ENCODE data around the gene CFAP45. TPM values are rescaled to one million over a fixed set of nuclear protein-coding genes. Genes with fewer than 3 reads are reported as not detected.

Gene CFAP45
- total RNA-seq, 1 donor from 2014 or later = 0.49 TPM

GRCh38 chr1:159859767-159860322 lies 40.1 kb downstream of the CFAP45 start:
- Mint-ChIP-seq H3K36me3 (ENCODE audit: unreplicated experiment) (no peaks in the 10 kb centered on the region), H3K27ac (ENCODE audit: unreplicated experiment) (no peak overlapping the region), H3K4me1 (ENCODE audit: low read depth, unreplicated experiment) (no peaks in the 10 kb centered on the region), H3K4me3 (ENCODE audit: unreplicated experiment) (no peak overlapping the region), H3K9me3 (ENCODE audit: unreplicated experiment) (peaks cover 2% of the 10 kb centered on the region), H3K27me3 (ENCODE audit: unreplicated experiment) (peaks cover 4% of the 10 kb centered on the region)
- no peak for TF ChIP-seq CTCF (IDR thresholded peaks at IDR 0.05; ENCODE audit: partially characterized antibody, unreplicated experiment)
- no peak for DNase-seq

GRCh38 chr1:159857889-159858288 lies 42.1 kb downstream of the CFAP45 start:
- no peak overlapping the region for H3K4me3 Mint-ChIP-seq (ENCODE audit: unreplicated experiment)
- no peak for TF ChIP-seq CTCF (IDR thresholded peaks at IDR 0.05; ENCODE audit: partially characterized antibody, unreplicated experiment)
- no peak overlapping the region for H3K27ac Mint-ChIP-seq (ENCODE audit: unreplicated experiment)
- H3K9me3 Mint-ChIP-seq (ENCODE audit: unreplicated experiment) = no peaks in the 10 kb centered on the region
- DNase-seq = no peak
- H3K27me3 Mint-ChIP-seq (ENCODE audit: unreplicated experiment) = peaks cover 4% of the 10 kb centered on the region
- no peaks in the 10 kb centered on the region for H3K36me3 Mint-ChIP-seq (ENCODE audit: unreplicated experiment)
- H3K4me1 Mint-ChIP-seq (ENCODE audit: low read depth, unreplicated experiment) = no peaks in the 10 kb centered on the region

GRCh38 chr1:159856576-159856975 lies 43.4 kb downstream of the CFAP45 start:
- no peak for TF ChIP-seq CTCF (IDR thresholded peaks at IDR 0.05; ENCODE audit: partially characterized antibody, unreplicated experiment)
- Mint-ChIP-seq H3K27ac (ENCODE audit: unreplicated experiment) (no peak overlapping the region), H3K4me1 (ENCODE audit: low read depth, unreplicated experiment) (no peaks in the 10 kb centered on the region), H3K9me3 (ENCODE audit: unreplicated experiment) (no peaks in the 10 kb centered on the region), H3K27me3 (ENCODE audit: unreplicated experiment) (peaks cover 5% of the 10 kb centered on the region), H3K4me3 (ENCODE audit: unreplicated experiment) (no peak overlapping the region), H3K36me3 (ENCODE audit: unreplicated experiment) (no peaks in the 10 kb centered on the region)
- DNase-seq = no peak

GRCh38 chr1:159855709-159856108 lies 44.3 kb downstream of the CFAP45 start:
- H3K36me3 Mint-ChIP-seq (ENCODE audit: unreplicated experiment) = no peaks in the 10 kb centered on the region
- H3K27ac Mint-ChIP-seq (ENCODE audit: unreplicated experiment) = no peak overlapping the region
- no peaks in the 10 kb centered on the region for H3K9me3 Mint-ChIP-seq (ENCODE audit: unreplicated experiment)
- no peak for DNase-seq
- peaks cover 4% of the 10 kb centered on the region for H3K27me3 Mint-ChIP-seq (ENCODE audit: unreplicated experiment)
- H3K4me3 Mint-ChIP-seq (ENCODE audit: unreplicated experiment) = no peak overlapping the region
- no peak for TF ChIP-seq CTCF (IDR thresholded peaks at IDR 0.05; ENCODE audit: partially characterized antibody, unreplicated experiment)
- no peaks in the 10 kb centered on the region for H3K4me1 Mint-ChIP-seq (ENCODE audit: low read depth, unreplicated experiment)

- Mint-ChIP-seq H3K36me3 (ENCODE audit: unreplicated experiment) (no peaks in the 10 kb centered on the region), H3K27me3 (ENCODE audit: unreplicated experiment) (peaks cover 4% of the 10 kb centered on the region), H3K4me1 (ENCODE audit: low read depth, unreplicated experiment) (no peaks in the 10 kb centered on the region), H3K27ac (ENCODE audit: unreplicated experiment) (peak overlapping the region; percentile 3), H3K9me3 (ENCODE audit: unreplicated experiment) (no peaks in the 10 kb centered on the region), H3K4me3 (ENCODE audit: unreplicated experiment) (peak overlapping the region; percentile 74)
- DNase-seq = peak; percentile 78
- no peak for TF ChIP-seq CTCF (IDR thresholded peaks at IDR 0.05; ENCODE audit: partially characterized antibody, unreplicated experiment)
These were observed 45.2 kb downstream of the CFAP45 start for GRCh38 chr1:159854693-159855192.

Data from glutamatergic neuron (in vitro differentiated cells).